NK-92 treated with Interleukin-12 subunit alpha and Interleukin-12 subunit beta, amount 100 ng/mL, for 24 hours (cell line): ENCODE results near the gene ZC3H15.
"Not testable (repeated sequence)": the region's sequence is repeated elsewhere in the genome, so short reads cannot be mapped to it uniquely, and the experiment has no call there.

Source experiments
- DNase-seq: peaks from one replicate; lab custom pipeline; 2025; lab: John Stamatoyannopoulos, UW

Gene ZC3H15

GRCh38 chr2:186485871-186486650 is at the start of gene ZC3H15:
Gene ZC3H15 (plus strand): TSS chr2:186486260. CDS start chr2:186486383, 123 bp downstream.
- peak; percentile 93 for DNase-seq

GRCh38 chr2:186437719-186438118 is 48.3 kb upstream of the ZC3H15 start:
- no peak for DNase-seq

GRCh38 chr2:186439673-186440095 is 46.4 kb upstream of the ZC3H15 start:
- not testable (repeated sequence) for DNase-seq

GRCh38 chr2:186440506-186440905 is 45.6 kb upstream of the ZC3H15 start:
- DNase-seq, result no peak

GRCh38 chr2:186442885-186443284 is 43.2 kb upstream of the ZC3H15 start:
- no peak for DNase-seq

GRCh38 chr2:186443851-186444250 is 42.2 kb upstream of the ZC3H15 start:
- no peak for DNase-seq

- no peak for DNase-seq
These were observed 40.6 kb upstream of the ZC3H15 start for GRCh38 chr2:186445506-186445905.

GRCh38 chr2:186455613-186456012 is 30.4 kb upstream of the ZC3H15 start:
- no peak for DNase-seq

GRCh38 chr2:186456941-186457340 is 29.1 kb upstream of the ZC3H15 start:
- DNase-seq, result no peak

- no peak for DNase-seq
These were observed 28.2 kb upstream of the ZC3H15 start for GRCh38 chr2:186457908-186458307.

- no peak for DNase-seq
These were observed 27.1 kb upstream of the ZC3H15 start for GRCh38 chr2:186459009-186459408.

- DNase-seq, result no peak
These were observed 25.6 kb upstream of the ZC3H15 start for GRCh38 chr2:186460465-186460864.

GRCh38 chr2:186466743-186467142 is 19.3 kb upstream of the ZC3H15 start:
- no peak for DNase-seq

- no peak for DNase-seq
These were observed 18.6 kb upstream of the ZC3H15 start for GRCh38 chr2:186467421-186467820.

- not testable (repeated sequence) for DNase-seq
These were observed 13.2 kb upstream of the ZC3H15 start for GRCh38 chr2:186472722-186473493.

GRCh38 chr2:186474239-186474638 is 11.8 kb upstream of the ZC3H15 start:
- not testable (repeated sequence) for DNase-seq

GRCh38 chr2:186477790-186478189 is 8.3 kb upstream of the ZC3H15 start:
- DNase-seq, result no peak

GRCh38 chr2:186480991-186481390 is 5.1 kb upstream of the ZC3H15 start:
- DNase-seq, result no peak

- DNase-seq, result no peak
These were observed 1.9 kb upstream of the ZC3H15 start for GRCh38 chr2:186484062-186484735.

GRCh38 chr2:186485576-186485870 is 537 bp upstream of the ZC3H15 start:
- DNase-seq, result no peak

- no peak for DNase-seq
These were observed 889 bp downstream of the ZC3H15 start for GRCh38 chr2:186486651-186487647.
